ENCODE results near the gene LPP.

GRCh38 chr3:188206787-188207186 lies 52.8 kb downstream of the LPP start:
- TF ChIP-seq TAF1 (IDR thresholded peaks at IDR 0.05; ENCODE audit: borderline replicate concordance, insufficient read depth, low read length) (no peak), REST (IDR thresholded peaks at IDR 0.05; ENCODE audit: insufficient read depth in 1 of 2, low read depth in 2 of 2, low read length in 2 of 2) (no peak), POLR2AphosphoS5 (IDR thresholded peaks at IDR 0.05; ENCODE audit: low read depth, low read length) (no peak)
